ENCODE measurements around the gene PIEZO2. TPM values are rescaled to one million over a fixed set of nuclear protein-coding genes. Genes with fewer than 3 reads are reported as not detected.

Gene PIEZO2
- total and polyA plus RNA-seq, 2 experiments from 2014 or later = 24.5 to 70.8 TPM

DNA sequence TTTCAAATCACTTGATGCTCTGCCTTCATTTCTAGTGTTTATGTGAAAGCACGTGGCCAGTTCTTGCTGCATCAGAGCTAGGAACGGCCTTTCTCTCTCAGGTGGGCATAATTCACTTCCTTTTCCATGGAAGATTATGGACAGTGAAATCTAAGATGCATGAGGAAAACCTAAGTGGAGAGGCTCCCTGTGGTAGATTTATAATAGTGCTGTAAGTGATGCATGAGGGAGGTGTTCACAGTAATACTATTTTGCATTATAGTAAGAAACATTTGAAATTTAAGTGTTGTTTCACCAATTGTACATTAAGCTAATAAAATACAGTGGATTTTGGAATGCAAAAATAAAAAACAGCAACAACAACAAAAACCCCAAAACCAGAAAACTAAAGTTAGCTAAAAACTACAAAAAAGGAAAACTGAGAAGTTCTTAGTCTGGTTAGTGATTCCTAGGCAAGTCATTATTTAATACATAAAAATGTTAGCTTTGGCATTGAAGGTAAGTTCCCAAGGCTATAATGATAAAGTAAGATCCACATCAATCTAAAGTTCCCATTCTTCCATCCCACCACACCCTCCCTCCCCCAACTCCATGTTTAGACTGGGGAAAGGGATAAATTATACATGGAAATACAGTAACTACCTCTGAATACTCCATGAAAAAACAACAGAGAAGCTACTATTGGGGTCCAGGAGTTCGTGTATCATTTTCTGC lies 469.7 kb downstream of the PIEZO2 start:
- DNase-seq (ENCODE audit: low spot score) = no peak
- H3K4me3 ChIP-seq = no peak overlapping the region
- H3K4me2 ChIP-seq = no peak overlapping the region
- H3K79me2 ChIP-seq = no peaks in the 10 kb centered on the region
- no peaks in the 10 kb centered on the region for H3K4me1 ChIP-seq (ENCODE audit: insufficient read depth)
- no peaks in the 10 kb centered on the region for H3K27me3 ChIP-seq
- no peaks in the 10 kb centered on the region for H3K36me3 ChIP-seq (replicated peaks; ENCODE audit: insufficient read depth, low read depth)
- H3K9me2 ChIP-seq (replicated peaks; ENCODE audit: insufficient read depth) = no peaks in the 10 kb centered on the region
- H3K9me3 ChIP-seq (ENCODE audit: low read depth) = no peaks in the 10 kb centered on the region
- no peaks in the 10 kb centered on the region for H4K20me1 ChIP-seq (ENCODE audit: insufficient read depth, poor library complexity, severe bottlenecking)
- WGBS (ENCODE audit: low lambda C conversion rate, missing lambda C conversion rate) = 80% methylated on average over 3 of the region's 3 CpGs
- no peak overlapping the region for H2AFZ ChIP-seq
- TF ChIP-seq CTCF (IDR thresholded peaks at IDR 0.05; ENCODE audit: poor library complexity) = no peak
- TF ChIP-seq EZH2phosphoT487 (IDR thresholded peaks at IDR 0.05; ENCODE audit: low read depth, severe bottlenecking, unreplicated experiment) = no peak
- TF ChIP-seq EZH2 (IDR thresholded peaks at IDR 0.05; ENCODE audit: borderline replicate concordance) = no peak
- no peak overlapping the region for H3K27ac ChIP-seq

DNA sequence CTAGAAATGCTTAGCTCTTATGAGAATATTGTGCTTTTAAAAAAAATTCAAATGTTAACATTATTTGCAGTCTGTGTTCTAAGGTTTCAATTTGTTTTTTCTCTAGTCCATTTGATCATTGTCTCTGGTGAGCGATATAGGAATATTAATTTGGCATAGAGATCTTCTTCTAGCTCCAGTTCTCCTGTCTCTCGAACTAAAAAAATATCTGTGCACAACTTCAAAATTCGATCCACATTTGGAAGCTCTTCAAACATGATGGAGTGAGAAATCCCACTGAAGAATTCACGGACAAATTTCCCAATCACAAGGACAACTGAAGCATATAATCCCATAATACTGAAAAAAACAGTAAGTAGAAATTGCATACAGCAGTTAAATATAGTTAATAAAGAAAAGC lies 477.9 kb downstream of the PIEZO2 start:
- Histone ChIP-seq H3K27ac (no peak overlapping the region), H3K4me3 (no peak overlapping the region), H4K20me1 (ENCODE audit: insufficient read depth, poor library complexity, severe bottlenecking) (no peaks in the 10 kb centered on the region), H3K27me3 (no peaks in the 10 kb centered on the region), H3K4me1 (ENCODE audit: insufficient read depth) (no peaks in the 10 kb centered on the region), H3K9me3 (ENCODE audit: low read depth) (no peaks in the 10 kb centered on the region), H3K9me2 (replicated peaks; ENCODE audit: insufficient read depth) (no peaks in the 10 kb centered on the region), H3K36me3 (replicated peaks; ENCODE audit: insufficient read depth, low read depth) (peaks cover 3% of the 10 kb centered on the region), H3K4me2 (no peak overlapping the region), H3K79me2 (no peaks in the 10 kb centered on the region), H2AFZ (no peak overlapping the region)
- whole genome bisulfite sequencing (ENCODE audit: low lambda C conversion rate, missing lambda C conversion rate) = 93% methylated on average over 4 of the region's 4 CpGs
- TF ChIP-seq CTCF (IDR thresholded peaks at IDR 0.05; ENCODE audit: poor library complexity) (no peak), EZH2phosphoT487 (IDR thresholded peaks at IDR 0.05; ENCODE audit: low read depth, severe bottlenecking, unreplicated experiment) (no peak), EZH2 (IDR thresholded peaks at IDR 0.05; ENCODE audit: borderline replicate concordance) (no peak)
- no peak for DNase-seq (ENCODE audit: low spot score)

DNA sequence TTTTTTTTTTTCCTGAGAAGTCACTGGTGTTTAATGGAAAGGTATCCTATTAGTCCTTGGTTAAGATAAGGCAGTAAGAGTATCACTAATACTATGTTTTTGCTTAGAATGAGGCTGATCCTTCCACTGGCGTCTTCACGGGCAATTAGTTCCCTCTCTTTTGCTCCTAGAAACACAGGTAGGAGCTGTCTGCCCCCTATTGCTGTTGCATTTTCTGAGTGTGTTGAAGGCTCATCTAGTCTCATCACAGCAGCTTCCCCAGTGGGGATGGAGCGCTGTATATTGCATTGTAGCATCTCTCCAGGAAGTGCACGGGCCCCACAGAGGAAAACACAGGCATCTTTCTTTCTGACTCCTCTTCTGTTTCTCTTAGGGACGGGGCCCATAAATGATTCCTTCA lies 478.5 kb downstream of the PIEZO2 start:
- 91% methylated on average over 5 of the region's 5 CpGs for WGBS (ENCODE audit: low lambda C conversion rate, missing lambda C conversion rate)
- H3K36me3 ChIP-seq (replicated peaks; ENCODE audit: insufficient read depth, low read depth) = peaks cover 3% of the 10 kb centered on the region
- TF ChIP-seq EZH2 (IDR thresholded peaks at IDR 0.05; ENCODE audit: borderline replicate concordance) (no peak), CTCF (IDR thresholded peaks at IDR 0.05; ENCODE audit: poor library complexity) (no peak), EZH2phosphoT487 (IDR thresholded peaks at IDR 0.05; ENCODE audit: low read depth, severe bottlenecking, unreplicated experiment) (no peak)
- H3K4me3 ChIP-seq = no peak overlapping the region
- no peaks in the 10 kb centered on the region for H3K4me1 ChIP-seq (ENCODE audit: insufficient read depth)
- H3K79me2 ChIP-seq = no peaks in the 10 kb centered on the region
- H4K20me1 ChIP-seq (ENCODE audit: insufficient read depth, poor library complexity, severe bottlenecking) = no peaks in the 10 kb centered on the region
- DNase-seq (ENCODE audit: low spot score) = no peak
- H2AFZ ChIP-seq = no peak overlapping the region
- no peak overlapping the region for H3K27ac ChIP-seq
- no peaks in the 10 kb centered on the region for H3K9me2 ChIP-seq (replicated peaks; ENCODE audit: insufficient read depth)
- no peaks in the 10 kb centered on the region for H3K27me3 ChIP-seq
- H3K4me2 ChIP-seq = no peak overlapping the region
- H3K9me3 ChIP-seq (ENCODE audit: low read depth) = no peaks in the 10 kb centered on the region

Data from hepatocyte (in vitro differentiated cells).